HepG2 (cell line): ENCODE measurements around the gene MTMR4. TPM values are rescaled to one million over a fixed set of nuclear protein-coding genes. Genes with fewer than 3 reads are reported as not detected.

Experiments
- AKAP8 ChIP-seq: sonication (generic); formaldehyde crosslinking; IDR thresholded peaks from 2 replicates; pipeline ENCODE4 v1.5.1; 2020; ENCODE audit warnings: mild to moderate bottlenecking, missing genetic modification reagents
- ARID2 ChIP-seq: sonication (generic); formaldehyde crosslinking; IDR thresholded peaks from 2 replicates; pipeline ENCODE4 v1.8.1; 2022; ENCODE audit warnings: mild to moderate bottlenecking, missing genetic modification reagents, borderline replicate concordance
- FOXM1 ChIP-seq: sonication (generic); formaldehyde crosslinking; IDR thresholded peaks from 2 replicates; pipeline ENCODE4 v1.5.0; 2020; ENCODE audit warnings: missing genetic modification reagents
- MLLT10 ChIP-seq: sonication (generic); formaldehyde crosslinking; IDR thresholded peaks from 2 replicates; pipeline ENCODE4 v1.4.0; 2020; ENCODE audit warnings: missing genetic modification reagents
- PAF1 ChIP-seq: IDR thresholded peaks from 2 replicates; pipeline ENCODE4 v1.6.1; 2016; ENCODE audit warnings: missing genetic modification reagents, missing compliant biosample characterization
- PCBP2 ChIP-seq: fragments of 200-400 bp; formaldehyde crosslinking; optimal IDR thresholded peaks from 2 replicates; pipeline ENCODE3; 2018; ENCODE audit warnings: low read length, low read depth; ENCODE audit not compliant: poor library complexity, severe bottlenecking
- SMYD3 ChIP-seq: sonication (generic); formaldehyde crosslinking; IDR thresholded peaks from 2 replicates; pipeline ENCODE4 v1.8.1; 2023; ENCODE audit warnings: mild to moderate bottlenecking, missing genetic modification reagents
- STAG1 ChIP-seq: sonication (generic); formaldehyde crosslinking; IDR thresholded peaks from 2 replicates; pipeline ENCODE4 v1.4.0; 2020; ENCODE audit warnings: missing genetic modification reagents
- ZFY ChIP-seq: sonication (generic); formaldehyde crosslinking; IDR thresholded peaks from 2 replicates; pipeline ENCODE4 v1.4.0; 2020; ENCODE audit warnings: missing genetic modification reagents
- ZNF138 ChIP-seq: sonication (generic); formaldehyde crosslinking; IDR thresholded peaks from 2 replicates; pipeline ENCODE4 v1.5.0; 2020; ENCODE audit warnings: mild to moderate bottlenecking, low read depth, missing genetic modification reagents
- ZNF230 ChIP-seq: sonication (generic); formaldehyde crosslinking; IDR thresholded peaks from 2 replicates; pipeline ENCODE4 v1.4.0; 2020; ENCODE audit warnings: mild to moderate bottlenecking, missing genetic modification reagents
- ZNF253 ChIP-seq: sonication (generic); formaldehyde crosslinking; IDR thresholded peaks from 2 replicates; pipeline ENCODE4 v1.8.0; 2022; ENCODE audit warnings: mild to moderate bottlenecking, missing genetic modification reagents, borderline replicate concordance
- ZNF292 ChIP-seq: sonication (generic); formaldehyde crosslinking; IDR thresholded peaks from 2 replicates; pipeline ENCODE4 v1.8.1; 2022; ENCODE audit warnings: mild to moderate bottlenecking, low read depth, missing genetic modification reagents, borderline replicate concordance
- ZNF383 ChIP-seq: sonication (generic); formaldehyde crosslinking; IDR thresholded peaks from 2 replicates; pipeline ENCODE4 v1.4.0; 2020; ENCODE audit warnings: missing genetic modification reagents, mild to moderate bottlenecking, borderline replicate concordance
- ZNF552 ChIP-seq: sonication (generic); formaldehyde crosslinking; IDR thresholded peaks from 2 replicates; pipeline ENCODE4 v1.9.0; 2022; ENCODE audit warnings: missing genetic modification reagents, mild to moderate bottlenecking, borderline replicate concordance
- ZNF703 ChIP-seq: sonication (generic); formaldehyde crosslinking; IDR thresholded peaks from 2 replicates; pipeline ENCODE4 v1.5.1; 2020; ENCODE audit warnings: missing genetic modification reagents, mild to moderate bottlenecking, moderate library complexity, borderline replicate concordance
- ZNF747 ChIP-seq: sonication (generic); formaldehyde crosslinking; IDR thresholded peaks from 2 replicates; pipeline ENCODE4 v1.8.1; 2023; ENCODE audit warnings: missing genetic modification reagents, mild to moderate bottlenecking, borderline replicate concordance
- polyA plus RNA-seq, 8 experiments: library from polyadenylated mRNA; depleted of rRNA in 3 of 8; stranded (reverse) in 7 of 8; unstranded in 1 of 8; fragments of >200 nt; fragmentation: Illumina TruSeq in 4 of 8; extraction: Trizol in 4 of 8; gene quantifications; 2 replicates each; pipeline versions ENCODE4 v1.2.1 to v1.2.3, GENCODE V29; 2011 to 2016; ENCODE audit warnings: low read depth in 4 of 8, missing spikeins in 1 of 8, mixed read lengths in 1 of 8; ENCODE audit not compliant: insufficient read depth in 1 of 8
- total RNA-seq, 5 experiments: library from RNA; depleted of rRNA; stranded (reverse); fragments of >200 nt; fragmentation: Illumina TruSeq; extraction: Trizol; gene quantifications; 2 replicates each; pipeline ENCODE4 v1.2.3, GENCODE V29; 2016; ENCODE audit warnings: low read depth in 1 of 5
- TF ChIP-seq, protein P1 (sequence below): sonication (generic); formaldehyde crosslinking; IDR thresholded peaks from 2 replicates; pipeline ENCODE4 v1.4.0; 2020; ENCODE audit warnings: mild to moderate bottlenecking, missing genetic modification reagents
- TF ChIP-seq, protein P2 (sequence below): sonication (generic); formaldehyde crosslinking; IDR thresholded peaks from 2 replicates; pipeline ENCODE4 v1.4.0; 2020; ENCODE audit warnings: missing genetic modification reagents
- TF ChIP-seq, protein P3 (sequence below): sonication (generic); formaldehyde crosslinking; IDR thresholded peaks from 2 replicates; pipeline ENCODE4 v1.4.0; 2020; ENCODE audit warnings: missing genetic modification reagents
- TF ChIP-seq, protein P4 (sequence below): fragments of 450-650 bp; IDR thresholded peaks from 2 replicates; pipeline ENCODE4 v1.6.1; 2016
- TF ChIP-seq, protein P5 (sequence below): sonication (generic); formaldehyde crosslinking; IDR thresholded peaks from 2 replicates; pipeline ENCODE4 v1.5.0; 2020; ENCODE audit warnings: mild to moderate bottlenecking, missing genetic modification reagents, moderate library complexity

MTMR4 gene
- total and polyA plus RNA-seq, 2 of the 13 experiments (the other 11 are each of a cell fraction or from before 2014, with no cell fraction given) = 62.5 to 65.1 TPM

DNA sequence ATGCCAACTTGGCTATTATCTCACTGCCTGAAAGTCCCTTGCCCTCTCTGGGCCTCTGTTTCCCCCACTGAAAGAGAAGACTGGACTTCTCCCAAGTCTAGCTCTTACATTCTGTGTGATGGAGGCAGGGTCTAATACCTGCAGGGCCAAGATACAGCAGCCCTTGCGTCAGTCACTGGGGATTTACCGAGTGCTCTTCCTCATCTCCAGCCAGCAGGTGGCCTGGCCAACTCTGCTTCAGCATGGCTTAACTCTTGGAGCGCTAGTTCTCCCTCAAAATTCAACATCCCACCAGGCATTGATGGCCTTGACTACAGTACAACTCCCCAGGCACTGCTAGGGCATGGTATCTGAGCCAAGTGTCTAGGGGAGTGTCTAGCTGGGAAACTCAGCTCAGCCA is 19.9 kb upstream of the MTMR4 start (continued):
- TF ChIP-seq FOXM1 (CRISPR knock-in tag) = no peak
- TF ChIP-seq, protein P1, sequence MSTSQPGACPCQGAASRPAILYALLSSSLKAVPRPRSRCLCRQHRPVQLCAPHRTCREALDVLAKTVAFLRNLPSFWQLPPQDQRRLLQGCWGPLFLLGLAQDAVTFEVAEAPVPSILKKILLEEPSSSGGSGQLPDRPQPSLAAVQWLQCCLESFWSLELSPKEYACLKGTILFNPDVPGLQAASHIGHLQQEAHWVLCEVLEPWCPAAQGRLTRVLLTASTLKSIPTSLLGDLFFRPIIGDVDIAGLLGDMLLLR (CRISPR knock-in tag) = no peak
- TF ChIP-seq STAG1 (CRISPR knock-in tag) = peak; percentile 24; the same call in 1 of the 2 replicates
- TF ChIP-seq MLLT10 = no peak
- no peak for TF ChIP-seq ZNF747
- no peak for TF ChIP-seq ARID2
- TF ChIP-seq ZFY (CRISPR knock-in tag) = peak; percentile 18; the same call in 1 of the 2 replicates
- TF ChIP-seq PCBP2 = no peak
- no peak for TF ChIP-seq AKAP8 (CRISPR knock-in tag)
- no peak for TF ChIP-seq ZNF138 (CRISPR knock-in tag)
- TF ChIP-seq, protein P2, sequence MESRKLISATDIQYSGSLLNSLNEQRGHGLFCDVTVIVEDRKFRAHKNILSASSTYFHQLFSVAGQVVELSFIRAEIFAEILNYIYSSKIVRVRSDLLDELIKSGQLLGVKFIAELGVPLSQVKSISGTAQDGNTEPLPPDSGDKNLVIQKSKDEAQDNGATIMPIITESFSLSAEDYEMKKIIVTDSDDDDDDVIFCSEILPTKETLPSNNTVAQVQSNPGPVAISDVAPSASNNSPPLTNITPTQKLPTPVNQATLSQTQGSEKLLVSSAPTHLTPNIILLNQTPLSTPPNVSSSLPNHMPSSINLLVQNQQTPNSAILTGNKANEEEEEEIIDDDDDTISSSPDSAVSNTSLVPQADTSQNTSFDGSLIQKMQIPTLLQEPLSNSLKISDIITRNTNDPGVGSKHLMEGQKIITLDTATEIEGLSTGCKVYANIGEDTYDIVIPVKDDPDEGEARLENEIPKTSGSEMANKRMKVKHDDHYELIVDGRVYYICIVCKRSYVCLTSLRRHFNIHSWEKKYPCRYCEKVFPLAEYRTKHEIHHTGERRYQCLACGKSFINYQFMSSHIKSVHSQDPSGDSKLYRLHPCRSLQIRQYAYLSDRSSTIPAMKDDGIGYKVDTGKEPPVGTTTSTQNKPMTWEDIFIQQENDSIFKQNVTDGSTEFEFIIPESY = peak; percentile 79; the same call in 1 of the 2 replicates
- TF ChIP-seq, protein P3, sequence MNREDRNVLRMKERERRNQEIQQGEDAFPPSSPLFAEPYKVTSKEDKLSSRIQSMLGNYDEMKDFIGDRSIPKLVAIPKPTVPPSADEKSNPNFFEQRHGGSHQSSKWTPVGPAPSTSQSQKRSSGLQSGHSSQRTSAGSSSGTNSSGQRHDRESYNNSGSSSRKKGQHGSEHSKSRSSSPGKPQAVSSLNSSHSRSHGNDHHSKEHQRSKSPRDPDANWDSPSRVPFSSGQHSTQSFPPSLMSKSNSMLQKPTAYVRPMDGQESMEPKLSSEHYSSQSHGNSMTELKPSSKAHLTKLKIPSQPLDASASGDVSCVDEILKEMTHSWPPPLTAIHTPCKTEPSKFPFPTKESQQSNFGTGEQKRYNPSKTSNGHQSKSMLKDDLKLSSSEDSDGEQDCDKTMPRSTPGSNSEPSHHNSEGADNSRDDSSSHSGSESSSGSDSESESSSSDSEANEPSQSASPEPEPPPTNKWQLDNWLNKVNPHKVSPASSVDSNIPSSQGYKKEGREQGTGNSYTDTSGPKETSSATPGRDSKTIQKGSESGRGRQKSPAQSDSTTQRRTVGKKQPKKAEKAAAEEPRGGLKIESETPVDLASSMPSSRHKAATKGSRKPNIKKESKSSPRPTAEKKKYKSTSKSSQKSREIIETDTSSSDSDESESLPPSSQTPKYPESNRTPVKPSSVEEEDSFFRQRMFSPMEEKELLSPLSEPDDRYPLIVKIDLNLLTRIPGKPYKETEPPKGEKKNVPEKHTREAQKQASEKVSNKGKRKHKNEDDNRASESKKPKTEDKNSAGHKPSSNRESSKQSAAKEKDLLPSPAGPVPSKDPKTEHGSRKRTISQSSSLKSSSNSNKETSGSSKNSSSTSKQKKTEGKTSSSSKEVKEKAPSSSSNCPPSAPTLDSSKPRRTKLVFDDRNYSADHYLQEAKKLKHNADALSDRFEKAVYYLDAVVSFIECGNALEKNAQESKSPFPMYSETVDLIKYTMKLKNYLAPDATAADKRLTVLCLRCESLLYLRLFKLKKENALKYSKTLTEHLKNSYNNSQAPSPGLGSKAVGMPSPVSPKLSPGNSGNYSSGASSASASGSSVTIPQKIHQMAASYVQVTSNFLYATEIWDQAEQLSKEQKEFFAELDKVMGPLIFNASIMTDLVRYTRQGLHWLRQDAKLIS = no peak
- TF ChIP-seq ZNF703 (CRISPR knock-in tag) = no peak
- TF ChIP-seq SMYD3 (CRISPR knock-in tag) = no peak
- TF ChIP-seq ZNF383 (CRISPR knock-in tag) = no peak
- no peak for TF ChIP-seq ZNF230
- no peak for TF ChIP-seq ZNF292 (CRISPR knock-in tag)
- TF ChIP-seq ZNF253 = no peak
- TF ChIP-seq, protein P4, sequence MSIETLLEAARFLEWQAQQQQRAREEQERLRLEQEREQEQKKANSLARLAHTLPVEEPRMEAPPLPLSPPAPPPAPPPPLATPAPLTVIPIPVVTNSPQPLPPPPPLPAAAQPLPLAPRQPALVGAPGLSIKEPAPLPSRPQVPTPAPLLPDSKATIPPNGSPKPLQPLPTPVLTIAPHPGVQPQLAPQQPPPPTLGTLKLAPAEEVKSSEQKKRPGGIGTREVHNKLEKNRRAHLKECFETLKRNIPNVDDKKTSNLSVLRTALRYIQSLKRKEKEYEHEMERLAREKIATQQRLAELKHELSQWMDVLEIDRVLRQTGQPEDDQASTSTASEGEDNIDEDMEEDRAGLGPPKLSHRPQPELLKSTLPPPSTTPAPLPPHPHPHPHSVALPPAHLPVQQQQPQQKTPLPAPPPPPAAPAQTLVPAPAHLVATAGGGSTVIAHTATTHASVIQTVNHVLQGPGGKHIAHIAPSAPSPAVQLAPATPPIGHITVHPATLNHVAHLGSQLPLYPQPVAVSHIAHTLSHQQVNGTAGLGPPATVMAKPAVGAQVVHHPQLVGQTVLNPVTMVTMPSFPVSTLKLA = no peak
- no peak for TF ChIP-seq PAF1 (CRISPR knock-in tag)
- TF ChIP-seq, protein P5, sequence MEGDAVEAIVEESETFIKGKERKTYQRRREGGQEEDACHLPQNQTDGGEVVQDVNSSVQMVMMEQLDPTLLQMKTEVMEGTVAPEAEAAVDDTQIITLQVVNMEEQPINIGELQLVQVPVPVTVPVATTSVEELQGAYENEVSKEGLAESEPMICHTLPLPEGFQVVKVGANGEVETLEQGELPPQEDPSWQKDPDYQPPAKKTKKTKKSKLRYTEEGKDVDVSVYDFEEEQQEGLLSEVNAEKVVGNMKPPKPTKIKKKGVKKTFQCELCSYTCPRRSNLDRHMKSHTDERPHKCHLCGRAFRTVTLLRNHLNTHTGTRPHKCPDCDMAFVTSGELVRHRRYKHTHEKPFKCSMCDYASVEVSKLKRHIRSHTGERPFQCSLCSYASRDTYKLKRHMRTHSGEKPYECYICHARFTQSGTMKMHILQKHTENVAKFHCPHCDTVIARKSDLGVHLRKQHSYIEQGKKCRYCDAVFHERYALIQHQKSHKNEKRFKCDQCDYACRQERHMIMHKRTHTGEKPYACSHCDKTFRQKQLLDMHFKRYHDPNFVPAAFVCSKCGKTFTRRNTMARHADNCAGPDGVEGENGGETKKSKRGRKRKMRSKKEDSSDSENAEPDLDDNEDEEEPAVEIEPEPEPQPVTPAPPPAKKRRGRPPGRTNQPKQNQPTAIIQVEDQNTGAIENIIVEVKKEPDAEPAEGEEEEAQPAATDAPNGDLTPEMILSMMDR (CRISPR knock-in tag) = peak; percentile 36
- TF ChIP-seq ZNF552 (CRISPR knock-in tag) = no peak
